GM18517 (cell line): ENCODE results near the gene ZNF391.
"Not testable (repeated sequence)": the region's sequence is repeated elsewhere in the genome, so short reads cannot be mapped to it uniquely, and the experiment has no call there.

ENCODE experiments used
- ATAC-seq: cut with Tn5 transposase; IDR thresholded peaks from one replicate; pipeline ENCODE4 v1.9.1; 2021; ENCODE audit warnings: mild to moderate bottlenecking, moderate library complexity; ENCODE audit not compliant: unreplicated experiment

The ZNF391 gene

GRCh38 chr6:27388293-27389197 is at the start of gene ZNF391:
Gene ZNF391, plus strand, starts transcription at chr6:27388759. Its CDS starts 11,612 bp downstream, at chr6:27400371.
- peak; percentile 88 for ATAC-seq

GRCh38 chr6:27352850-27353249 is 35.7 kb upstream of the ZNF391 start:
- ATAC-seq, result no peak

DNA sequence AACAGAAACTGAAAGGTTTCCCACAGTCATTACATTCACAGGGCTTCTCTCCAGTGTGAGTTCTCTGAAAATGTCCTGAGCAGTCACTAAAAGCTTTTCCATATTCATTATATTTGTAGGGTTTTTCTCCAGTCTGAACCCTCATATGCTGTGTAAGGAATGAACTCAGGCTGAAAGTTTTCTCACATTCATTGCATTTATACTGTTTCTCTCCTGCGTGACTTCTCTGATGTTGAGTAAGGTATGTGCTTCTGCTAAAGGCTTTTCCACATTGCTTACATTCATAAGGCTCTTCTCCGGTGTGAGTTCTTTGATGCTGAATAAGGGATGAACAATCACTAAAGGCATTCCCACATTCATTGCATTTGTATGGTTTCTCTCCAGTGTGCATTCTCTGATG is 29.8 kb upstream of the ZNF391 start:
- ATAC-seq, result no peak

DNA sequence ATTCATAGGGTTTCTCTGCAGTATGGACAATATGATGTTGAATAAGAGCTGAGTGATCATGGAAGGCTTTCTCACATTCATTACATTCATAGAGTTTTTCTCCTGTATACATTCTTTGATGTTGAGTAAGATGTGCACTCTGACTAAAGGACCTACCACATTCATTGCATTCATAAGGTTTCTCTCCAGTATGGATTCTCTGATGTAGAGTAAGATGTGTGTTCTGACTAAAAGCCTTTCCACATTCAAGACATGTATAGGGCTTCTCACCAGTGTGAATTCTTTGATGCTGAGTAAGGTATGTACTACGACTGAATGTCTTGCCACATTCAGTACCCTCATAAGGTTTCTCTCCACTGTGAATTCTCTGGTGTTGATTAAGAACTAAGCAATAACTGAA is 29.3 kb upstream of the ZNF391 start:
- no peak for ATAC-seq

DNA sequence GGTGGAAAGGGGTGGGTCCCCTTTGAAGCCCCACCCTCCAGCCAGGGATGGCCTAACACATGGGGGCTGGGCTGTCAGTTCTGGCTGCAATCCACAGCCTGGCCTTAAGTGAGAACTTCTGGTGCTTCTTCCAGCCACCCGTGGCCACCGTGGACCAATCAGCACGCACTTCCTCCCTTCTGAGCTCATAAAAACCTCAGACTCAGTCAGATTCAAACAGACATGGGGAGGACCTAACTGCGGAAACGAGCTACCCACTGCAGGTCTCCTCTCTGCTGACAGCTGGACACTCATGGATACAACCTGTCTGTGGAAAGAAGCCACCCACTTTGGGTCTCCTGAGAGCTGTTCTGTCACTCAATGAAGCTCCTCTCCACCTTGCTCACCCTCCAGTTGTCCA is 20.4 kb upstream of the ZNF391 start:
- ATAC-seq, result no peak

GRCh38 chr6:27370391-27370790 is 18.2 kb upstream of the ZNF391 start:
- ATAC-seq, result no peak

DNA sequence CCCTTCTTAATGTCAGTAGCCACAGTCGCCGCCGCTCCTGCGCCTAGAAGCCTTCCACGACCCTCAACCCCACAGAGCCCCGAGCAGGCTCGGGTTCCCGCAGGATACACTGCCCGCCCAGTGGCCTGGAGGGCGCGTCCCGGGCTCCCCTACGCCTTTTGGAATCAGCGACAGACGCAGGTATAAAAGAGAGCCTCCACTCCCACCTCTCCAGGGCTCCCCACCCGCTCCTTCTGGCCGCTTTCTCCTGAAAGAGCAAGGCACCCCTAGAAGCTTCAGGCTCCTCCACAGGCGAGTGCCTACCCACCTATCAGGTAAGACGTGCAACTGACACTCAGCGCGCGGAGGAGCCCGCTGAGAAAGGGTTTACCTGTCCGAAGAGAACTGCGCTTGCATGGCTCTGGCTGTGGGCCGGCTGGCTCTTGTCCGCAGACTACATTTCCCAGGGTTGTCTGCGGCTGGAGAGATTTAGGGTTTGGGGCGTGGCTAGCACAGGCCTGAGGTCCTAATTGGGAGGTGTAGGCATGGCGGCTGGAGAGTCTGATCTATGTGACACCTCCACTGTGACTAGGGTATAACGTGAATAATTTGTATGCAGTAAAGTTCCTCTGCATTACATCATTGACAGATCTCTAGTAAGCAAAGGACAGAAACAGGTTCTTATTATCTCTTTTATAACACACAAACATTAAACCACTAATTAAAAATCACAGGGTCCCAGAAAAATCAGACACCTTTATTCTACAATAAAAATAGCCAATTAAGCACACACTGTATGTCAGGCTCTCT is 13.5 kb upstream of the ZNF391 start:
- no peak for ATAC-seq

- ATAC-seq, result no peak
Measured at GRCh38 chr6:27375613-27376079, 12.9 kb upstream of the ZNF391 start.

- not testable (repeated sequence) for ATAC-seq
Measured at GRCh38 chr6:27378406-27378805, 10.2 kb upstream of the ZNF391 start.

GRCh38 chr6:27381001-27381400 is 7.6 kb upstream of the ZNF391 start:
- ATAC-seq, result not testable (repeated sequence)

GRCh38 chr6:27383011-27383410 is 5.5 kb upstream of the ZNF391 start:
- no peak for ATAC-seq

DNA sequence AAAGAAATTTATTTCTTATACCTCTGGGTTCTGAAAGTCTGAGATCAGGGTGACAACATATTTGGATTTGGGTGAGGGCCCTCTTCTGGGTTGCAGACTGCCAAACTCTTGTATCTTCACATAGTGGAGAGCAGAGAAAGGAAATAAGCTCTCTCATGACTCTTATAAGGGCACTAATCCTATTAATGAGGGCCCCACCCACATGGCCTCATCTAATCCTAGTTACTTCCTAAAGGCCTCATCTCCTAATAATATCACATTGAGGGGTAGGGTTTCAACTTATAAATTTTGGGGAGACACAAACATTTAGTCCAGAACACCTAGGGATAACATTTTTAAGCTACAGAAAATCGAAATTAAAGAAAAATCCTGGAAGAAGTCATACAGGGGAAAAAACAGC is 5.1 kb upstream of the ZNF391 start:
- ATAC-seq, result no peak

DNA sequence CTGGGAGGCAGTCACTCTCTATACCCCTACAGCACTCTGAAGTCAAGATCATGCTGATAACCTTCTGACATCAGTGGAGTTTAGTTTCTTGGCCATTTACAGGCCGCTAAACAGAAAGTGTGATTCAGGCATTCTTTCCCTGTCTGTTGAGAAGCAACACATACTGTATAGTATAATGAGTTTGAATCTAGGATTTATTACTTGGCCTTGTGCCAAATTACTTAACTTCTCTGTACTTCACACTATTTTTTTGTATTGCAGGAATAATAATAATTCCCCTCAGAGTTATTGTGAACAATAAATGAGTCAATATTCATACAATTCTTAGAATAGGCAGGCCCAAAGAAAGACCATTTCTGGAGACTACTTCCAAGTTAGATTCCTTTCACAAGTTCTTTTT is 4.1 kb downstream of the ZNF391 start:
- ATAC-seq, result no peak

- ATAC-seq, result no peak
Measured at GRCh38 chr6:27394073-27394472, 5.5 kb downstream of the ZNF391 start.

DNA sequence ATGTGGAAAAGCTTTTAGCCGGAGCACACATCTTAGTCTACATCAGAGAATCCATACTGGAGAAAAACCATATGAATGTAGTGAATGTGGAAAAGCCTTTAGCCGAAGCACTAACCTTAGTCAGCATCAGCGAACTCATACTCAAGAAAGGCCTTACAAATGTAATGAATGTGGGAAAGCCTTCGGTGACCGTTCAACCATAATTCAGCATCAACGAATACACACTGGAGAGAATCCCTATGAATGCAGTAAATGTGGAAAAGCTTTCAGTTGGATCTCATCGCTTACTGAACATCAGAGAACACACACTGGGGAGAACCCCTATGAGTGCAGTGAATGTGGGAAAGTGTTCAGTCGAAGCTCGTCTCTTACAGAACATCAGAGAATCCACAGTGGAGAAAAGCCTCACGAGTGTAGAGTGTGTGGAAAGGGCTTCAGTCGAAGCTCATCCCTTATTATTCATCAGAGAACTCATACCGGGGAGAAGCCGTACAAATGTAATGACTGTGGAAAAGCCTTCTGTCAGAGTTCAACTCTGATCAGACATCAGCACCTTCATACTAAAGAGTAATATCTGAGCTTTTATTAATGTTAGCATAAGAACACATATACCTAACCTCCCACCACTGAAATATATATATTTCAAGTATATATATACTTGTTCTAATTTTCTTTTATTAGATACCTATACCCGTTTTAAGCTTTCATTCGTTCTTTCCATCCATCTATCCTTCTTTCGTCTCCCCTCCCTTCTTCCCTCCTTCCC is 12.5 kb downstream of the ZNF391 start:
- ATAC-seq, result no peak

GRCh38 chr6:27406085-27406484 is 17.5 kb downstream of the ZNF391 start:
- ATAC-seq, result no peak

- no peak for ATAC-seq
Measured at GRCh38 chr6:27407153-27407814, 18.7 kb downstream of the ZNF391 start.

- ATAC-seq, result no peak
Measured at GRCh38 chr6:27414300-27414699, 25.7 kb downstream of the ZNF391 start.

- ATAC-seq, result no peak
Measured at GRCh38 chr6:27414996-27415395, 26.4 kb downstream of the ZNF391 start.

- ATAC-seq, result no peak
Measured at GRCh38 chr6:27415898-27416297, 27.3 kb downstream of the ZNF391 start.

GRCh38 chr6:27419363-27419762 is 30.8 kb downstream of the ZNF391 start:
- ATAC-seq, result no peak
